Fibroblast of lung (primary cell): ENCODE data around the gene CWH43.
"Not testable (repeated sequence)": the region's sequence is repeated elsewhere in the genome, so short reads cannot be mapped to it uniquely, and the experiment has no call there.

Source experiments
- CTCF ChIP-seq, 2 donors: IDR thresholded peaks in 1 of 2; conservative IDR thresholded peaks in 1 of 2; 1 replicate in 1 of 2; 2 replicates in 1 of 2; pipeline ENCODE4 v1.5.1; 2011 to 2012; ENCODE audit warnings: low read length in 2 of 2, control low read depth in 1 of 2, inconsistent platforms in 1 of 2, low read depth in 1 of 2, mild to moderate bottlenecking in 1 of 2
- EZH2 ChIP-seq: IDR thresholded peaks from 2 replicates; pipeline ENCODE4 v1.5.1; 2012; ENCODE audit warnings: low read length, control low read depth, mild to moderate bottlenecking; ENCODE audit errors: missing control alignments

GRCh38 chr4:48984005-48984404 is 2.1 kb upstream of the CWH43 start:
- TF ChIP-seq CTCF (conservative IDR thresholded peaks at IDR 0.05 in 1 of 2, IDR thresholded peaks at IDR 0.05 in 1 of 2; ENCODE audit: low read depth in 1 of 2, low read length in 2 of 2); EZH2: not testable (repeated sequence)
